Right forelimb (tissue), 1 donor: Measurements from ENCODE around the gene FAM187B.
"Not testable (repeated sequence)": the region's sequence is repeated elsewhere in the genome, so short reads cannot be mapped to it uniquely, and the experiment has no call there.

Source experiments
- DNase-seq: peaks from one replicate; pipeline ENCODE4 v3.0.0-alpha.2; 2018

The FAM187B gene

DNA sequence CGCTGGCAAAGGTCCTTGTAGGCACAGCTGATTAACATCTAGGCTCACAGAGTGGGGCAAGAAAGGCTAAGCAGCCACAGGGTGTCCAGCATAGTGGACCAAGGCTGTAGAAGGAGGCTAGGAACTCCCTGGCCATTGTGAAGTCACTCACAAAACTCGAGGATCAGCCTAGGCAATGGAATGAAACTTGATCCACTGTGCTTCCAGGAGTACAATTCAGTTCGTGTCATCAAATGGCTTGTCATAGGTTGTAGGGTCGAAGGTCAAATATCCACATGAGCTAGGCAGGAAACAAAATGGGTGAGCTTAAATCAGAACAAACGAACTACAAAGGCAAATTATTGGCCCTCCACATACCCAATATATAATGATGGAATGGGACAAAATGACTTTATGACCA lies 4.4 kb upstream of the FAM187B start:
- DNase-seq: no peak

DNA sequence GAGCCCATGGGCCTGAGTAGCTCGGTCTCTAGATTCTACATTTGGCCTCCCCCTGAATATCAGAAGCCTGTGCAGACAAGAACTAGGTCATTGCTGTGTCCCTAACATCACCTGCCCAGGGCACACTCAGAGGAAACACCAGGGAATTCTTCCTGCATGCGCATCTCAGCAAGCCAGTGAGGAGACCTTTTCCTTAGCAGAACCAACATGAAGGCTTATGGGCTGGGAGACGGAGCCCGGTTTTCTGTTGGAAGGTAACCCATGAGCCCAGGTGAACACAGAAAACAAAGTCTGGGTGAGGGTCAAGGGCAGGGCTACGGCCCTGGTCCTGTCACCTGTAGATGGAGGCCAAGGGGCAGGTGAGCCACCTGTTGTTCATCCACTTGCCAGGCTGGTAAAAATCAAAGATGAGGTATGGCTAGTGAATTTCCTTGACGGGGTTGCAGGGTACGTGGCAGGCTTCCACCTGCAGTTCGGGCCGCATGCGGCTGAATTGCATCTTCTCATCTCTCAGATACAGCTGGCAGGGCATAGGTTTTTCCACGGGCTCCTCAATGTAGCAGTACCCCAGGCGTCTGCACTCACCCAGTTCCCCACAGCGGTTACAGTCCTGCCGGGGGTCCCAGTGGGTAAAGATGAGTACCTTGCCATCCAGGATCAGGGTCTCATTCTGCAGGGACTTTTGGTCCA lies 3.6 kb upstream of the FAM187B start:
- DNase-seq: no peak

DNA sequence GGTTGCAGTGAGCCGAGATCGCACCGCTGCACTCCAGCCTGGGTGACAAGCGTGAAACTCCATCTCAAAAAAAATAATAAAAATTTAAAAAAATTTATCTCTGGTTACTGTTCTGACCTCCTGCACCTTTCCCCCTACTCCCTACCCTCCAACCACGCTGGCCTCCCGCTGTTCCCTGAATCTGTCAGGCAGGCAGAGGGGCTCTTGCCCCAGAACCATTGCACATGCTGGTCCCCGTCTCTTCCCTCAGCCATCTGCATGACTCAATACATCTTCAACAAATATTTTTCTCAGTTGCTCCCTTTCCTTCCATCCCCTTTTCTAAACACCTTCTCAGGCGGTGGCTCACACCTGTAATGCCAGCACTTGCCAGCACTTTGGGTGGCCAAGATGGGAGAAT lies 1.1 kb upstream of the FAM187B start:
- no peak for DNase-seq

DNA sequence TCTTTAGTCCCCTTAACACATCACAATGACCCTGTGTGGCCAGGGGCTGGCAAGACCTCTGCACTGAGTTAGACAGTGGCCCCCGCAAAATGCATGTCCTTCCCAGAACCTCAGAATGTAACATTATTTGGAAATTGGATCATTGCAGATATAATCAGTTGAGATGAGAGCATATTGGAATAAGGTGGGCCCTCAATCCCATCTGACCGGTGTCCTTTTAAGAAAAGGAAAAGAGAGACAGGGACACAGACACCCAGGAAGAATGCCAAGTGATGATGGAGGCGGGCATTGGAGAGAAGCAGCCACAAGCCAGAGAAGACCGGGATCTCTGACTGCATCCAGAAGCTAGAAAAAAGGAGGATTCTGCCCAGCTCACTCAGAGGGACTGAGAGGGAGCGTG lies 1.8 kb downstream of the FAM187B start:
- DNase-seq: no peak

DNA sequence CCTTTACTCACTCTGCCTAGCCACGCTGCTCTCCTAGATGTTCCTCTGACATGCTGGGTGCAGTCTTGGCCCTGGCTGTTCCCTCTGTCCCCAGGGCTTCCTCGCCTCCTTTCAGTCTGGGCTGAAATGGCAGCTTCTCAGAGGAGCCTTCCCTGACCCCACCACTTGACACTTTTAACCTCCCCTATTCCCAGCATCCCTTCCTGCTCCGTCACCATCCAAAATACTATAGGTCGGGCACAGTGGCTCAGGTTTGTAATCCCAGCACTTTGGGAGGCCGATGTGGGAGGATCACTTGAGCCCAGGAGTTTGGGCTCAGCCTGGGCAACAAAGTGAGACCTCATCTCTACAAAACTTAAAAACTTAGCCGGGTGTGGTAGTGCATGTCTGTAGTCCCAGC lies 2.6 kb downstream of the FAM187B start:
- DNase-seq: no peak

DNA sequence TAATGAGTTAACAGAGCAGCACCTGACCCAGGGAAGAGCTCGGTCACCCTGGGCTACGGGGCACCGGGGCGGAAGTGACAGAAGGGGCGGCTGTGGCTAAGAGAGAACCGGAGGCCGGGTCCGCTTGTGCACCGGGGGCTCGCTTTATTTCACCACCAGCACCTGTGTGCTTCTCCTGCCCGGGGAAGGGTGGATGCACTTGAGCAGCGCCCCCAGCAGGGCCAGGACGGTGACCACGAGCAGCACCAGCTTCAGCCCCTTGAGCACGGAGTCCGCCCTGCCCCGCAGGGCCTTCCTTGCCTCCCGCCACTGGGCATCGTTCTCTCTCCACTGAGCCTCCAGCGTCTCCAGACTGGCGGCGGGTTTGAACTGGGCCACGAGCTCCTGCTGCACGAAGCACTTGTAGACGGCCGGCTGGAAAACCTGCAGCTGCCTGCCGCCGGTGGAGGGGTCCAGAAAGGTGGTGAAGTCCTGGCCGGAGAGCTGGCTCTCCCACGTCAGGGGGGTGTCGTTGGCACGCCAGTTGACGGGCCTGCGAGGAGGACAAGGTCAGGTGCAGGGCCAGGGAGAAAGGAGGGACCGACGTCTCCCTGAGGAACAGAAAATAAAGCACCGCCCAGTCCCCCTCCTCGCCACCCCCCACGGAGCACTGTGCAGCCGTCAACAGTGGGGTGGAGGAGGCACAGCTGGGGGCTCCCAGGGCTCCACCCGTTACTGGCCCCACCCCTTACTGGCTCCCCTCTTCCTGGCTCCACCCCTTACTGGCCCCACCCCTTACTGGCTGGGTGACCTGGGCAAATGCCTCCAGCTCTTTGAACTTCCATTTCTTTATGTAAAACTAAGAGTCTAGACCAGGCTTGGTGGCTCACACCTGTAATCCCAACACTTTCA lies 3.6 kb downstream of the FAM187B start:
- no peak for DNase-seq

DNA sequence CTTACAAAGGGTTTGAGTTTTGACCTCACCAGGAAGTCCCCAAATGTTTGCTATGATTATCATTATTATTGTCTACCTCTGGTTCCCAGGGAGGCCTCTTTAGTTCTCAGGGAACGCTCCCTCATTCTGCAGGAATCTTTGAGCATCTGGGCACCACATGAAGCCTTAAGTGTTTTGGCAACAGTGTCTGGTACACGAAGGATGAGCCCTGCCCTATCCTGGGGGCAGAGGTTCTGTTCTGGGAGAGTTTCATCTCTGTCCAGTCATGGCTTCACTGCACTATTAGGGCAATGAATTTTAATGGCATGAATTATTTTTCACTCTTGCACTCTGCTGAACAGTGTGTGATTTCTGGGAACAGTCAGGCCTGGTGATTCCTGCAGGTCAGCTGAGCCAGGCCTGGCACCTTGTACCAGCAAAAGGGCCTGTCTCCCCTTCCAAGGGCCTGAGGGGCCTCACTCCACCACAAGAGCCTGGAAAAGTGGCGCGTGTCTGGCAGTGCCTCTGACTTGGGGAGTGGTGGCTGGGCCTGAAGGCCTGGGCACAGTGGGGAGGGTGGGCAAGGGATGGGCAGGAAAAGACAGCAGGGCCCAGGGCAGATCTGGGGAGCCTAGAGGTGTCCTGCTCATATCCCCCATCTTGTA lies 4.6 kb downstream of the FAM187B start:
- no peak for DNase-seq

DNA sequence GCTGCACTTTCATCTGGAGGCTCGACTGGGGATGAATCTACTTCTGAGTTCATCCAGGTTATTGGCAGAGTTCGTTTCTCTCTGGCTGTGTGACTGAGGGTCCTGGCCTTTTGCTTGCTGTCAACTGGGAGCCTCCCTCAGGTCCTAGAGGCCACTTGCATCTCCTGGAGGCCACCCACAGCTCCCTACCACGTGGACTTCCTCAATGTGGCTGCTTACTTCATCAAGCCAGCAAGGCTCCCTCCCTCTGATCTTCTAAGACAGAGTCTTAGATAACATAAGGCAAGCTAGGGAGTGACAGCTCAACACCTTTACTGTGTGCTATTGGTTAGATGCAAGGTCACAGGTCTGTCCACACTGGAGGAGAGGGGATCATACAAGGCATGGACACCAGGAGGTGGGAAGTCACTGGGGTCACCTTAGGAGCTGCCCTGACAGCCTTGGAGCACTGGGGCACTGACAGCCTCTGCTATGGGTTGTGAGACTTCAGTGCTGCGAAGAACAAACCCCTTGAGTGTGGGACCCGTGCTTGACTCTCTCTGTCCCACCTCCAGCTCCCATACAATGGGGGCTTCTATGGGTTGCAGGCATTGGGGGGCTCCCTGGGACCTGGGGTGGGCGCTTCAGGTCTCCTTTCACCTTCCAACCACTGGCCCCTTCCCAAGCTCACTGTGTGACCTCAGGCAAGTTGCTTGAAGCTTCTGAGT lies 5.3 kb downstream of the FAM187B start:
- DNase-seq: no peak

DNA sequence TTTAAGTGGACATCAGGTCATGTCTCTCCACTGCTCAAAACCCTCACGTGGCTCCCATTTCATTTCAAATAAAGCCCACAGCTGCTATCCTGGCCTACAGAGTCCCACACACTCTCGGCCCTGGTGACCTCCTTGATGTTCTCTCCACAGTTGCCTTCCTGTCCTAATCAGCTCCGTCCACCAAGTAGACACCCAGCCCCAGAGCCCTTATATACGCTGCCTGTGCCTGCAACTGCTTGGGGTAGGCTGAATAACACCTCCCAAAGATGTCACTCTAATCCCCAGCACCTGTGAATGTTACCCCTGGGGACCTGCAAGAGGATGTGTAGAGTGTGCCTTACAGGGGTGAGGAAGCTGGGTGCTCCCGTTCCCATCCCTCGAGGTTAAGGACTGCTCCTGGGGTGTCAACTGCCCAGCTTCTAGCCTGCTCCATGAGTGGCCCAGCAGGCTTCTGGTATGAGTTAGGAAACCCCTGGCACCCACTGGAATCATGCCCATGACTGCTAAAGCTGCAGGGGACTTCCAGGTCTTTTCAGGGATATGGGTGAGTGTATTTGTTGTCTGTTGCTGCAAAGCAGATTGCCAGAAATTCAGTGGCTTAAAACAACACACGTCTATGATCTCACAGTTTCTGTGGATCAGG lies 6.0 kb downstream of the FAM187B start:
- DNase-seq: no peak

DNA sequence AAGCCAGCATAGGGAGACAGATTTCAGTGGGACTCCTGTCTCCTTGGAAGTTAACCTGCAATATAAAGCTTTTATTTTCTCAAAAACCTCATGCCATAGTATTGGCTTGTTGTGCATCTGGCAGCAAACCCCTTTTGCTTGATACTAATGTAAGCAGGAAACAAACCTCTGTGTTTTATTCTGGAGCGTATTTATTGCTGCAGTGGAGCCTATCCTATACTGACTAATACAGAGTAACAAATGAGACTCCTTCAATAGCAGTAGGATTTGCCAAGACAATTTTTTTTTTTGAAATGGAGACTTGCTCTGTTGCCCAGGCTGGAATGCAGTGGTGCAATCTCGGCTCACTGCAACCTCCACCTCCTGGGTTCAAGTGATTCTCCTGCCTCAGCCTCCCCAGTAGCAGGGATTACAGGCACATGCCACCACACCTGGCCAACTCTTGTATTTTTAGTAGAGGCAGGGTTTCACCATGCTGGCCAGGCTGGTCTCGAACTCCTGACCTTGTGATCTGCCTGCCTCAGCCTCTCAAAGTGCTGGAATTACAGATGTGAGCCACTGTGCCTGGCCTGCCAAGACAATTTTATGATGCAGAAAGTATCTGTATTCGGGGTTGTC lies 7.5 kb downstream of the FAM187B start:
- not testable (repeated sequence) for DNase-seq

DNA sequence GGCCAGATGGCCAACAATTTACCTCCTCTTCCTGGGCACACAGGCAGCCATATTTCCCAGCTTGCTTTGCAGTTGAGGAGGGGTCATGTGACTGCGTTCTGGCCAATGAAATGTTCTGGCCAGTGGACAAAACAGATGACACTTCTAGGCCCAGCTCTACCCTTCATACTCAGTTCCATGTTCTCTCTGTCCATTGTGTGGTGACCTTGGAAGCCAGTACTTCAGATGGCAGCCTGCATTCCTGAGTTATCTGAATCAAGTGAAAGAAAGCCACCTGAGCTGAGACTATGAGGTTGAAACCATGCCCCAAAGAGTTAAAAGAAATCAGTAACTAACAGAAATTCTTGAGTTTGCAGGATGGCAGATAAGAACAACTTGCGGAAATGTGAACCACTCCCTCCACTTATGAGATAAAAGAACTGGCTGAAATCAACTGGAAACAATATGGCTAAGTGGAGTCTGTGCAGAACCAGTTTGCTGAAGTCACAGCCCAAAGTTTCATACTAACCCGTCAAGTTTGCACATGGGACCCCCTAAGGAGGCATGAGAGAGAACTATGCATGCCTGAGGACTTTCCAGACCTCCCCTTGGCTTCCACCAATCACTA lies 8.1 kb downstream of the FAM187B start:
- no peak for DNase-seq

DNA sequence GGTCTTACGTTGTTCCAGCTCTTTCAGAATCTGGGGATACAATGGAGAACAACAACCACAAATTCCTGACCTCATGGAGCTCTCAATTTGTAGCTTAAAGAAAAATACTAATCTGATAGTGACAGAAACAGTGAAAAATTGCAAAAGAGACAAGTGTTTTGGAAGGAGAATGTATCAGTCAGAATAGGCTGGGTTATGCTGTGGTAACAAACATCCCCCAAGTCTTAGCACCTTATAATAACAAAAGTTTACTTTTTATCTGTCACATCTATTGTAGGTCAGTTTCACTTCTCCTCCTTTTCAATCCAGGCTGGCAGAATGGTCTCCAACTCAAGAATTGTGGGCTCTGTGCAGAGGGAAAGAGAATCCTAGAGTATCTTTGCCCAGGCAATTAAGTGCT lies 9.5 kb downstream of the FAM187B start:
- no peak for DNase-seq

DNA sequence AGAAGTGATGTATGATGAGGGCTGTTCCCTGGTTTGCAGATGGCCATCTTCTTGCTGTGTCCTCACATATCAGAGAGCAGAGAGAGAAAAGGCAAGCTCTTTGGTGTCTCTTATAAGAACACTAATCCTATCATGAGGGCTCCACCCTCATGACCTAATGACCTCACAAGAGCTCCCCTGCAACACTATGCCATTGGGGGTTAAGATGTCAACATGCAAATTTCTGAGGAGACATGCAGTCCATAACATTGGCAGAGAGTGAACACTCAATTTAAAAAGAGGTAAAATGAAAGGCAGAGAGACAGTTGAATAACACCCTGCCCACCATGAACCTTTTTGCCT lies 10.9 kb downstream of the FAM187B start:
- no peak for DNase-seq

DNA sequence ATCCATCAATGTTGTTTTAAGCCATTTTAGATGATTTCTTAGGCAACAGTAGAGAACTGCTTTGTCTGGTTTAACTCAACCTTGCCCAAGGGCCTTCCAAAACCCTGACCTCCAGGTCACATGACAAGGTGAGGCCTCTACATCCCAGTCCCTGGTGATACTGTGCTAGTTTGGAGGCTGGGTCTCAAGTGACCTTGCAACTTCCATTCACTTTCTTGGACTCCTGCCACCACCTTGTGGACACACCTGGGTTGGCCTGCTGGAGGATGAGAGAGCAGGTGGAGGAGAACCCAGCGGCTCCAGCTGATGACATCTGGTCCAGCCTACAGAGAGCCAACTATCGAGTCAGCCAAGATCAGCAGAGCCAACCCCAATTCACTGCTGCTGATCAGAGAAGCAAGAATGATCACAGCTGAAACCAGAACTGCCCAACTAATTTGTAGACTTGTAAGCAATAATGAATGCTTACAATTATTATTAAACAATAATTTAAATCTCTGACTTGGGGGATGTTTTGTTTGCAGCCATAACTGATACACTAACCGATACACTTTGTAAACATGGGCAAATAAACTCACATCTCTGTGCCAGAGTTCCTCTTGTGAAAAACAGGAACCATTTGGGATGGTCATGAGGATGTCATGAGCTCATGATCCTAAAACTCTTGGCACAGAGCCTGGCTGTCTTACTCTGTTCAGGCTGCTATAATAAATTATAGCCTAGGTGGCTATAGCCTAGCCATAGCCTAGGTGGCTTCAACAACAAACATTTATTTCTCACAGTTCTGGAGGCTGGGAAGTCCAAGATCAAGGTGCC lies 11.5 kb downstream of the FAM187B start:
- no peak for DNase-seq

DNA sequence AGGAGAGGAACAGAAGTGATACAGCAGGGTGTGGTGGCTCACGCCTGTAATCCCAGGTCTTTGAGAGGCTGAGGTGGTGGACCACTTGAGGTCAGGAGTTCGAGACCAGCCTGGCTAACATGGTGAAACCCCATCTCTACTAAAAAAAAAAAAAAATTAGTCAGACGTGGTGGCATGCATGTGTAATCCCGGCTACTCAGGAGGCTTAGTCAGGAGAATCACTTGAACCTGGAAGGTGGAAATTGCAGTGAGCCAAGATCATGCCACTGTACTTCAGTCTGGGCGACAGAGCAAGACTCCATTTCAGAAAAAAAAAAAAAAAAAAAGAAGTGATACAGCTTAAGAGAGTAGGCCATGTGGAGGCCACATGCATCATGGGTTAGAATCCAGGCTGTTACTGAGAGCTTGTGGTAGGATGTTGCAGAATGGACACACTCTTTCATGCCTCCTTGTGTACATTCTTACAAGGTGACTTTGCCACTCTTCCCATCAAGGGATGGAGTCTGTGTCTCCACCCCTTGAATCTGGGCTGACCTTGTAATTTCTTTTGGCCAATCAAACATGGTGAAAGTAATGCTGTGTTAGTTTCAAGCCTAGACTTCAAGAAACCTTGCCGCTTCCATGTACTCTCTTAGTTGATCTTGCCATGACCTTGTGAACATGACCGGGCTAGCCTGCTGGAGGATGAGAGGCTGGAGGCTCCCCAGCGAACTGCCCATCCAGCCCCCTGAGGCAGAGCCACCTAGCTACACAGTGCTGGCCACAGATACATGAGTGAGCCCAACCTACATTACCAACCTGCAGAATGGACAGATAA lies 12.3 kb downstream of the FAM187B start:
- DNase-seq: no peak

DNA sequence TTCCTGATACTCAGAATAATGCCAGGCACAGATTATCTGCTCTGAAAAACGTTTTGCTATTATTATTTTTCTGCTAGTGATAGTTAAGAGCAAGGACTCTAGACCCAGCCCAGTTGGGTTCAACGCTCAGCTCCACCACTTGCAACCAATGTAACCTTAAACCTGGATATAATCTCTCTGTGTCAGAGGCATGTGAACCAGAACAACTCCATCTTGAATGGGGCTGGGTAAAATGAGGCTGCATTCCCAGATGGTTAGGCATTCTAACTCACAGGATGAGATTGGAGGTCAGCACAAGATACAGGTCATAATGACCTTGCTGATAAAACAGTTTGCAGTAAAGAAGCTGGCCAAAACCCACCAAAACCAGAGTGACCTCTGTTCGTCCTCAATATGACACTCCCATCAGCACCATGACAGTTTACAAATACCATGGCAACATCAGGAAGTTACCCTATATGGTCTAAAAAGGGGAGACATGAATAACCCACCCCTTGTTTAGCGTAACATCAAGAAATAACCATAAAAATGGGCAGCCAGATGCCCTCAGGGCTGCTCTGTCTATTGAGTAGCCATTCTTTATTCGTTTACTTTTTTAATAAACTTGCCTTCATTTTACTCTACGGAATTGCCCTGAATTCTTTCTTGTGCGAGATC lies 13.6 kb downstream of the FAM187B start:
- no peak for DNase-seq

DNA sequence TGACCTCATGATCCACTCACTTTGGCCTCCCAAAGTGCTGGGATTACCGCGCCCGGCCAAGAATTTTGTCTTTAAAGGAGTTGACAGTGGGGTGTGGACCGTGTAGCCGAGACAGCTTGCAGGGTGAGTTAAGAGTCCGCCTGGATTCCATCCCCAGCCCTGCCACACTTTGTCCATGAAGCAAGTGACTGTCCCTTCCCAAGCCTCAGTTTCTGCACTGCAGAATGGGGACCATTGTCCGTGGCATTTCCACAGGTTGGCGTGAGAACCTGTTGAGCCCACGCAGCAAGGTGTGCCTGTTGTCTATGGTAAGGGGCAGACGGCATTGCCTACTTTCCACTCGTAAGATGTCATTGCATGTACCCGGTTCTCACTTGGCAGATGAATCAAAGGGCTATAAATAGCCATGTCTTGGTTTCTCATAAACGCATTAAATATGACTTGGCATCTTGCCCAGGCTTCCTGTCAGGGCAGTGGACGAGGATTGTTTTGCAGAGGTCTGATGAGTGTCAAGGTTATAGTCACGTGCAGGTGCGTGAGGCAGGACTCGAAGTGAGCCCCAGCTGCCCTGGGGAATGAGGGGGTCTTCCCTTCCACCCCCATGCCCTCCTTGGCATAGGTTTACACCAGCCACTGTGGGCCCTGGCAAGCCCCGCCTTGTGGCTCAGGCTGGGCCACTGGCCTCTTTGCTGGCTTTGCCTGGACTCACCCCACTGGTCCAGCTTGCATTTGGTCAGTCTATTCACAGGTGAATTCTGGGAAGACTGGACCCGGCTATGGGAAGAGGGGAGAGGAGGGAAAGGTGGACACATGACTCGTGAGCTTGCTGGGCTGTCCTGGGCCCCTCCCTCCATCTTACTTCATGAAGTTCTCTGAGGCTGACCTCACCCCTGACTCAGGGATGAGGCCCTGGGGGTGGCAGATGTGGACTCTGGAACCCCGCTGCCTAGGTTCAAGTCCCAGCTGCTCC lies 14.6 kb downstream of the FAM187B start:
- DNase-seq: no peak

DNA sequence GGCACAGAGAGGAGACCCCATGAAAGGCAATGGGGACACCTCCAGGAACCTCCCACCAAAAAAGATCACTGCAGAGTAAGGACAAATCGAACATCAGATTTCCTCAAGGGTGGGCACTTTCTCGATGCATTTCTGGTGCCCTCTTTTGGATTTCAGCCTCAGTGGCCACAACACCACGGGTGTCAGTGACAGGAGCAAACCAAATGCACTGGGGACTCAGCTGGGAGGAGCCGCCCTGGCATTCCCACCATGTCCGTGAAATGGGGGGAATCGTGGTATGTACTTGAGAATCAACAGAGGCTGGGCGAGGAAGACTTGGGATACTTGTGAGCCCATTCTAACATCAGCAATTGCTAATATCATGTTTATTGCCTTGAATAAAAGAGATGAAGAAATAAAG lies 16.3 kb downstream of the FAM187B start:
- no peak for DNase-seq
